WTC11 (cell line): ENCODE data around the gene ALDH8A1. TPM values are rescaled to one million over a fixed set of nuclear protein-coding genes. Genes with fewer than 3 reads are reported as not detected.

Source experiments
- ATAC-seq: fragments of 200-7000 bp; cut with Tn5 transposase; 2 replicates; pipeline ENCODE4 v1.10.0; 2021; ENCODE audit warnings: mild to moderate bottlenecking, moderate library complexity
- CTCF ChIA-PET: fragments of 300-600 bp; sonication (Branson Sonifier 250); formaldehyde crosslinking; loops from one replicate; lab custom pipeline; 2021; ENCODE audit warnings: antibody characterized with exemption; lab: Charles Lee
- POLR2A ChIA-PET: fragments of 350-600 bp; sonication (Branson Sonifier 250); formaldehyde crosslinking; loops from one replicate; lab custom pipeline; 2021; ENCODE audit warnings: antibody characterized with exemption; lab: Charles Lee
- DNase-seq: peaks from one replicate; pipeline ENCODE4 v3.0.0; 2021; ENCODE audit warnings: low spot score
- H3K27ac Mint-ChIP-seq: 2 replicates; pipeline ENCODE4 v1.8.0; 2021; ENCODE audit warnings: mixed read lengths
- H3K27me3 Mint-ChIP-seq: 2 replicates; pipeline ENCODE4 v1.8.0; 2021; ENCODE audit warnings: low read depth, mild to moderate bottlenecking, moderate library complexity, mixed read lengths
- H3K36me3 Mint-ChIP-seq: 2 replicates; pipeline ENCODE4 v1.8.0; 2021; ENCODE audit warnings: mixed read lengths
- H3K4me1 Mint-ChIP-seq: 2 replicates; pipeline ENCODE4 v1.8.0; 2022; ENCODE audit warnings: mixed read lengths
- H3K4me3 Mint-ChIP-seq: 2 replicates; pipeline ENCODE4 v1.8.0; 2021; ENCODE audit warnings: mild to moderate bottlenecking, moderate library complexity, mixed read lengths
- H3K9me3 Mint-ChIP-seq: 2 replicates; pipeline ENCODE4 v1.8.0; 2021; ENCODE audit warnings: mixed read lengths
- ATF1 ChIP-seq: sonication (generic); formaldehyde crosslinking; IDR thresholded peaks from 2 replicates; pipeline ENCODE4 v1.8.1; 2023; ENCODE audit warnings: mild to moderate bottlenecking, moderate library complexity, missing genetic modification reagents
- CTCF ChIP-seq: fragments of 200-600 bp; IDR thresholded peaks from 2 replicates; pipeline ENCODE4 v1.8.0; 2022; ENCODE audit warnings: antibody characterized with exemption
- E2F4 ChIP-seq: sonication (generic); formaldehyde crosslinking; IDR thresholded peaks from 2 replicates; pipeline ENCODE4 v1.8.1; 2022; ENCODE audit warnings: low read depth, mild to moderate bottlenecking, moderate library complexity, missing genetic modification reagents, borderline replicate concordance
- ETV6 ChIP-seq: sonication (generic); formaldehyde crosslinking; IDR thresholded peaks from 2 replicates; pipeline ENCODE4 v1.8.1; 2022; ENCODE audit warnings: mild to moderate bottlenecking, missing genetic modification reagents
- FOXJ3 ChIP-seq: sonication (generic); formaldehyde crosslinking; IDR thresholded peaks from 2 replicates; pipeline ENCODE4 v1.9.0; 2021; ENCODE audit warnings: missing genetic modification reagents, mild to moderate bottlenecking, borderline replicate concordance
- FOXP1 ChIP-seq: sonication (generic); formaldehyde crosslinking; IDR thresholded peaks from 2 replicates; pipeline ENCODE4 v1.8.0; 2022; ENCODE audit warnings: missing genetic modification reagents, mild to moderate bottlenecking, moderate library complexity, borderline replicate concordance
- GRHL2 ChIP-seq: fragments of 250-450 bp; sonication (Bioruptor Pico); IDR thresholded peaks from 2 replicates; pipeline ENCODE4 v1.8.0; 2022; ENCODE audit warnings: mild to moderate bottlenecking, moderate library complexity; ENCODE audit not compliant: insufficient replicate concordance, severe bottlenecking
- HMGXB4 ChIP-seq: sonication (generic); formaldehyde crosslinking; IDR thresholded peaks from 2 replicates; pipeline ENCODE4 v1.8.1; 2023; ENCODE audit warnings: mild to moderate bottlenecking, moderate library complexity, missing genetic modification reagents
- JUN ChIP-seq: sonication (generic); formaldehyde crosslinking; IDR thresholded peaks from 2 replicates; pipeline ENCODE4 v1.8.0; 2023; ENCODE audit warnings: mild to moderate bottlenecking, missing genetic modification reagents
- NR2C2 ChIP-seq: sonication (generic); formaldehyde crosslinking; IDR thresholded peaks from 2 replicates; pipeline ENCODE4 v1.8.0; 2022; ENCODE audit warnings: mild to moderate bottlenecking, missing genetic modification reagents
- NR3C1 ChIP-seq: sonication (generic); formaldehyde crosslinking; conservative IDR thresholded peaks from 2 replicates; pipeline ENCODE4 v1.8.1; 2023; ENCODE audit warnings: low read depth, mild to moderate bottlenecking, missing genetic modification reagents
- TCF7 ChIP-seq: sonication (generic); formaldehyde crosslinking; IDR thresholded peaks from 2 replicates; pipeline ENCODE4 v1.8.0; 2022; ENCODE audit warnings: mild to moderate bottlenecking, low read depth, missing genetic modification reagents, moderate library complexity
- USF1 ChIP-seq: sonication (generic); formaldehyde crosslinking; IDR thresholded peaks from 2 replicates; pipeline ENCODE4 v1.8.0; 2022; ENCODE audit warnings: mild to moderate bottlenecking, missing genetic modification reagents
- USF2 ChIP-seq: sonication (generic); formaldehyde crosslinking; IDR thresholded peaks from 2 replicates; pipeline ENCODE4 v1.8.1; 2023; ENCODE audit warnings: mild to moderate bottlenecking, missing genetic modification reagents, moderate library complexity
- ZNF121 ChIP-seq: sonication (generic); formaldehyde crosslinking; IDR thresholded peaks from 2 replicates; pipeline ENCODE4 v1.8.0; 2023; ENCODE audit warnings: missing genetic modification reagents
- ZNF281 ChIP-seq: sonication (generic); formaldehyde crosslinking; IDR thresholded peaks from 2 replicates; pipeline ENCODE4 v1.8.0; 2023; ENCODE audit warnings: mild to moderate bottlenecking, missing genetic modification reagents
- ZNF532 ChIP-seq: fragments of 250-450 bp; sonication (Bioruptor Pico); IDR thresholded peaks from 2 replicates; pipeline ENCODE4 v1.9.0; 2021; ENCODE audit warnings: mild to moderate bottlenecking, borderline replicate concordance
- total RNA-seq: library from RNA; stranded (reverse); gene quantifications from 3 replicates; pipeline ENCODE4 v1.2.3, GENCODE V29; 2021

ALDH8A1 gene
- total RNA-seq, 1 experiment from 2014 or later: 0.17 TPM

- no peak for TF ChIP-seq HMGXB4
- TF ChIP-seq GRHL2 (CRISPR knock-in tag): no peak
- no peak for TF ChIP-seq FOXJ3 (CRISPR knock-in tag)
- TF ChIP-seq NR2C2 (CRISPR knock-in tag): no peak
Measured at GRCh38 chr6:134934793-134935485, 15.0 kb downstream of the ALDH8A1 start (continued).

GRCh38 chr6:134932535-134933470, 17.1 kb downstream of the ALDH8A1 start:
- Mint-ChIP-seq H3K4me1 (peaks cover 5% of the 10 kb centered on the region; the same call in 1 of the 2 replicates), H3K9me3 (no peaks in the 10 kb centered on the region), H3K27me3 (no peaks in the 10 kb centered on the region), H3K36me3 (no peaks in the 10 kb centered on the region), H3K4me3 (no peak overlapping the region), H3K27ac (no peak overlapping the region)
- ChIA-PET POLR2A (no interaction called here), CTCF (no interaction called here)
- no peak for ATAC-seq
- DNase-seq: no peak
- no peak for TF ChIP-seq JUN
- TF ChIP-seq USF1 (CRISPR knock-in tag): no peak
- no peak for TF ChIP-seq TCF7 (CRISPR knock-in tag)
- no peak for TF ChIP-seq CTCF
- TF ChIP-seq FOXJ3 (CRISPR knock-in tag): no peak
- no peak for TF ChIP-seq ZNF532
- TF ChIP-seq ZNF281 (CRISPR knock-in tag): no peak
- no peak for TF ChIP-seq FOXP1
- TF ChIP-seq USF2 (CRISPR knock-in tag): no peak
- TF ChIP-seq ATF1 (CRISPR knock-in tag): no peak
- no peak for TF ChIP-seq HMGXB4
- TF ChIP-seq E2F4 (CRISPR knock-in tag): no peak
- TF ChIP-seq ZNF121 (CRISPR knock-in tag): no peak
- TF ChIP-seq ETV6 (CRISPR knock-in tag): no peak
- no peak for TF ChIP-seq NR3C1 (CRISPR knock-in tag)
